ENCODE results near the gene CCDC171.
"Not testable (repeated sequence)": the region's sequence is repeated elsewhere in the genome, so short reads cannot be mapped to it uniquely, and the experiment has no call there.

Gene CCDC171

GRCh38 chr9:15696979-15697378, 144.1 kb downstream of the CCDC171 start:
- no peak for DNase-seq (ENCODE audit: low read depth, low spot score)

- DNase-seq (ENCODE audit: low read depth, low spot score) = no peak
Observed at GRCh38 chr9:15697446-15697851, 144.6 kb downstream of the CCDC171 start.

GRCh38 chr9:15699876-15700559, 147.2 kb downstream of the CCDC171 start:
- not testable (repeated sequence) for DNase-seq (ENCODE audit: low read depth, low spot score)

- no peak for DNase-seq (ENCODE audit: low read depth, low spot score)
Observed at GRCh38 chr9:15707000-15707399, 154.2 kb downstream of the CCDC171 start.

GRCh38 chr9:15711531-15711930, 158.7 kb downstream of the CCDC171 start:
- no peak for DNase-seq (ENCODE audit: low read depth, low spot score)

- DNase-seq (ENCODE audit: low read depth, low spot score) = no peak
Observed at GRCh38 chr9:15711931-15712330, 159.1 kb downstream of the CCDC171 start.

- no peak for DNase-seq (ENCODE audit: low read depth, low spot score)
Observed at GRCh38 chr9:15714746-15715145, 161.9 kb downstream of the CCDC171 start.

GRCh38 chr9:15717290-15717967, 164.6 kb downstream of the CCDC171 start:
- no peak for DNase-seq (ENCODE audit: low read depth, low spot score)

GRCh38 chr9:15718423-15718822, 165.6 kb downstream of the CCDC171 start:
- no peak for DNase-seq (ENCODE audit: low read depth, low spot score)

- DNase-seq (ENCODE audit: low read depth, low spot score) = no peak
Observed at GRCh38 chr9:15720861-15721260, 168.0 kb downstream of the CCDC171 start.

GRCh38 chr9:15722888-15723287, 170.0 kb downstream of the CCDC171 start:
- DNase-seq (ENCODE audit: low read depth, low spot score) = peak; percentile 35

- no peak for DNase-seq (ENCODE audit: low read depth, low spot score)
Observed at GRCh38 chr9:15724016-15724415, 171.2 kb downstream of the CCDC171 start.

GRCh38 chr9:15724612-15725011, 171.8 kb downstream of the CCDC171 start:
- no peak for DNase-seq (ENCODE audit: low read depth, low spot score)

- DNase-seq (ENCODE audit: low read depth, low spot score) = no peak
Observed at GRCh38 chr9:15725953-15726352, 173.1 kb downstream of the CCDC171 start.

GRCh38 chr9:15729507-15729906, 176.7 kb downstream of the CCDC171 start:
- DNase-seq (ENCODE audit: low read depth, low spot score) = no peak

- DNase-seq (ENCODE audit: low read depth, low spot score) = no peak
Observed at GRCh38 chr9:15735083-15735857, 182.4 kb downstream of the CCDC171 start.

GRCh38 chr9:15736569-15736968, 183.7 kb downstream of the CCDC171 start:
- no peak for DNase-seq (ENCODE audit: low read depth, low spot score)

- DNase-seq (ENCODE audit: low read depth, low spot score) = no peak
Observed at GRCh38 chr9:15738011-15738410, 185.2 kb downstream of the CCDC171 start.

GRCh38 chr9:15741015-15741414, 188.2 kb downstream of the CCDC171 start:
- DNase-seq (ENCODE audit: low read depth, low spot score) = no peak

- DNase-seq (ENCODE audit: low read depth, low spot score) = no peak
Observed at GRCh38 chr9:15743512-15743911, 190.7 kb downstream of the CCDC171 start.

GRCh38 chr9:15744196-15744595, 191.4 kb downstream of the CCDC171 start:
- no peak for DNase-seq (ENCODE audit: low read depth, low spot score)

- no peak for DNase-seq (ENCODE audit: low read depth, low spot score)
Observed at GRCh38 chr9:15746905-15747304, 194.1 kb downstream of the CCDC171 start.

- DNase-seq (ENCODE audit: low read depth, low spot score) = no peak
Observed at GRCh38 chr9:15755660-15756059, 202.8 kb downstream of the CCDC171 start.

Measured in ELF-1 (cell line).